ENCODE results near the gene TFRC.

The TFRC gene

DNA sequence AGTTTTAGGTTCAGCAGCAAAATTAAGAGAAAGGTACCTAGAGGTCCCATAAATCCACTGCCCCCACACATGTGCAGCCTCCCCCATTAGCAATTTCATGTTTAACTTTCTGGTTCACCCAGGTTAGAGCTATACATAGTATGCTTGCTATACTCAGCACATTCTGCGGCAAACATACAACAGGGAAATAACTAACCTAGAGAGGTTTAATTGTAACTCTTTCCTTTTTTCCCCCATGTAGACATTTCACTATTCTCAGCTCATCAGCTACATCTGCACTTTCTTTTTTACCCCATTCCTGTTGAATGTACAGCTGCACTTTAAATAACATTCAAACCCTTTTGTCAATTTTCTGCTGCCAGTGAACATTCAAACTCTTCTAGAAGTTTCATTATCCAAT, 21.1 kb downstream of the TFRC start:
- TF ChIP-seq GATA3 (IDR thresholded peaks at IDR 0.05; ENCODE audit: low read depth, low read length) (no peak), GATA2 (IDR thresholded peaks at IDR 0.05; ENCODE audit: low read depth, low read length) (no peak)

GRCh38 chr3:196057760-196058331, 24.0 kb downstream of the TFRC start:
- no peak for TF ChIP-seq GATA2 (IDR thresholded peaks at IDR 0.05; ENCODE audit: low read depth, low read length)
- TF ChIP-seq GATA3 (IDR thresholded peaks at IDR 0.05; ENCODE audit: low read depth, low read length), result no peak

- TF ChIP-seq GATA2 (IDR thresholded peaks at IDR 0.05; ENCODE audit: low read depth, low read length) (no peak), GATA3 (IDR thresholded peaks at IDR 0.05; ENCODE audit: low read depth, low read length) (no peak)
These were observed 26.1 kb downstream of the TFRC start for GRCh38 chr3:196055683-196056270.

- TF ChIP-seq GATA3 (IDR thresholded peaks at IDR 0.05; ENCODE audit: low read depth, low read length) (no peak), GATA2 (IDR thresholded peaks at IDR 0.05; ENCODE audit: low read depth, low read length) (no peak)
These were observed 26.6 kb downstream of the TFRC start for GRCh38 chr3:196055240-196055639.

DNA sequence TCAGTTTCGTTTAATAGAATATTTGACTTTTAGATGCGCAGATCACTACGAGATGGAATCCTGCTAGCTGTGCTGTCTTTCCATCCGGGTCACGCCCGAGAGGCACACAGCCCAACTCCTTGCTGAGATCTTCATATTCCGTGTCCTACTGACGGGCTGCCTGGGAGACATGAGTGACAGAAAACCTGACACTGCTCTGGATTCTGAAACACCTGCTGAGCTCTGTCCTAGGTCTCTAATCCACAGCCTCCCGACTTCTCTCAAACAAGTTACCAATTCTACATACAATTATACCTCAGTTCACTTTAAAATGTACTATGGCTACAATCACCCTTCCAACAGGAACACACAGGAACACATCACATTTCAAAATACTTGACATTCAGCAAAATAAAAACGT, 27.2 kb downstream of the TFRC start:
- no peak for TF ChIP-seq GATA3 (IDR thresholded peaks at IDR 0.05; ENCODE audit: low read depth, low read length)
- no peak for TF ChIP-seq GATA2 (IDR thresholded peaks at IDR 0.05; ENCODE audit: low read depth, low read length)

DNA sequence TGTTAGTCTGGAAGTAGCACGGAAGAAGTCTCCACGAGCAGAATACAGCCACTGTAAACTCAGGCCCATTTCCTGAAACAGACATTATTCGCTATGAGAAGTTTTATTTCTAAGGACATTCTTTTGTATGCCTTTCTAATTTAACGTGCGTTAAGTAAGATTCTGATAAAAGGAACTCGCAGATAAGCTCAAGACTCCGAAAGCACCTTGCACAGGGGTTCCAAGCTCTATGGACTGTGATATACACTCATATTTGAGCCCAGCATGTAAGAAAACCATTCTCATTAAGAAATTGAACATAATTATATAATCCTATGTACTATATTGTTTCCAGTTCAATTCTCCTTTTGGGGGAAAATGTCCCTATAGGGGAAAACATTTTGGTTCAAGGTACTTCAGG, 28.4 kb downstream of the TFRC start:
- TF ChIP-seq GATA3 (IDR thresholded peaks at IDR 0.05; ENCODE audit: low read depth, low read length), result no peak
- no peak for TF ChIP-seq GATA2 (IDR thresholded peaks at IDR 0.05; ENCODE audit: low read depth, low read length)

- no peak for TF ChIP-seq GATA2 (IDR thresholded peaks at IDR 0.05; ENCODE audit: low read depth, low read length)
- no peak for TF ChIP-seq GATA3 (IDR thresholded peaks at IDR 0.05; ENCODE audit: low read depth, low read length)
These were observed 30.4 kb downstream of the TFRC start for GRCh38 chr3:196051282-196052076.

GRCh38 chr3:196050597-196050996, 31.3 kb downstream of the TFRC start:
- TF ChIP-seq GATA3 (IDR thresholded peaks at IDR 0.05; ENCODE audit: low read depth, low read length), result peak; percentile 54; the same call in 1 of the 2 replicates
- peak; percentile 56; the same call in 1 of the 2 replicates for TF ChIP-seq GATA2 (IDR thresholded peaks at IDR 0.05; ENCODE audit: low read depth, low read length)

DNA sequence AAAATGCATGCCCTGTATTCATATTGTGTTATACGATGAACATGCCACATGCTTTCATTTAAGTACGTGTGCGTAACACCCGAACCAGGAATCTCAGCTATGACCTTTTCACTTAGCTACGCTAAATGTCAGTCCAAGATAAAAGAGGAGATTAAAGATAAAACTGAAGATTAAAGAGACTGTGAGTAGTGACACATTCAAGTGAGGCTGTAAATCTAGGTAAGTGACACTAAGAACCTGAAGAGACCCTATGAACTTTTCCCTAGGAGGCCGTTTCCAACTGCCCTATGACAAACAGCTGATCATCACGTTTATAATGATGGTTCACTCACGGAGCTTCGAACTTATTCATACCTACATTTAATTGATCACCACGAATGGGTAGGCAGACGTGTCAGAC, 32.2 kb downstream of the TFRC start:
- TF ChIP-seq GATA2 (IDR thresholded peaks at IDR 0.05; ENCODE audit: low read depth, low read length) (no peak), GATA3 (IDR thresholded peaks at IDR 0.05; ENCODE audit: low read depth, low read length) (no peak)

DNA sequence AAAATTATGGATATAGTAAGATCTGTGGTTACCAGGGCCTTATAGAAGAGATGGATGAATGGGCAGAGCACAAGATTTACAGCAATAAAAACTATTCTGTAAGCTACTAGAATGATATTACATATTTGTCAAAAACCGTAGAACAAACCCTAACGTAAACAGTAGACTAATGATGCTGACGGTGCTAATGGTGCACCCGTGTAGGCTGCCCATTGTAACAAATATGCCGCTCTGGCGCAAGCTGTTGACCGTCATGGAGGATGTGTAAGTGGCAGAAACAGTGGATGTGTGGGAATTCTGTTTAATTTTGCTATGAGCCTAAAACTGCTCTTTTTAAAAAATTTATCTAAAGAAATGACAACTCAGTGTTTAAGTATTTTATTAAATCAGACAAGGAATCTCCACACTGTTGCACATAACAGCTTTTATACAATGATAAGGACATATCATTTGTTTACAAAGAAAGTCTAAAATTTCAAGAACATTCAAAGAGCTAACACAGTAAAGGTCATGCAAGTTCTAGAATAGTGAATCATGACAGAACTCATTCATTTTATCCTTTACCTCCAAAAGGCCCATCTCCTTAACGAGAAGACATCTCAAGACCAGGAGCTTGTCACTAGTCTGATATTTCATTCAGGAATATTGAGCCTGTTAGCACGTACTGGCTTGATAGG, 32.8 kb downstream of the TFRC start:
- TF ChIP-seq GATA3 (IDR thresholded peaks at IDR 0.05; ENCODE audit: low read depth, low read length) (no peak), GATA2 (IDR thresholded peaks at IDR 0.05; ENCODE audit: low read depth, low read length) (no peak)

- TF ChIP-seq GATA3 (IDR thresholded peaks at IDR 0.05; ENCODE audit: low read depth, low read length), result no peak
- TF ChIP-seq GATA2 (IDR thresholded peaks at IDR 0.05; ENCODE audit: low read depth, low read length), result no peak
These were observed 34.4 kb downstream of the TFRC start for GRCh38 chr3:196047391-196048030.

GRCh38 chr3:196044513-196044912, 37.4 kb downstream of the TFRC start:
- TF ChIP-seq GATA3 (IDR thresholded peaks at IDR 0.05; ENCODE audit: low read depth, low read length) (no peak), GATA2 (IDR thresholded peaks at IDR 0.05; ENCODE audit: low read depth, low read length) (no peak)

- TF ChIP-seq GATA2 (IDR thresholded peaks at IDR 0.05; ENCODE audit: low read depth, low read length), result no peak
- TF ChIP-seq GATA3 (IDR thresholded peaks at IDR 0.05; ENCODE audit: low read depth, low read length), result no peak
These were observed 39.2 kb downstream of the TFRC start for GRCh38 chr3:196042673-196043072.

GRCh38 chr3:196039359-196039758, 42.5 kb downstream of the TFRC start:
- TF ChIP-seq GATA2 (IDR thresholded peaks at IDR 0.05; ENCODE audit: low read depth, low read length) (no peak), GATA3 (IDR thresholded peaks at IDR 0.05; ENCODE audit: low read depth, low read length) (no peak)
